Duodenal mucosa (tissue), 2 donors: ENCODE data around the gene GPATCH8.

Experiments
- H3K27ac ChIP-seq: one replicate; pipeline ENCODE4 v1.7.0; 2013; ENCODE audit warnings: low read depth, low read length
- H3K27me3 ChIP-seq, 2 donors: one replicate each; pipeline ENCODE4 v1.7.0; 2013; ENCODE audit warnings: low read length in 2 of 2, control low read depth in 1 of 2; ENCODE audit not compliant: insufficient read depth in 2 of 2, control insufficient read depth in 1 of 2
- H3K36me3 ChIP-seq, 2 donors: one replicate each; pipeline ENCODE4 v1.7.0; 2013; ENCODE audit warnings: low read length in 2 of 2, control low read depth in 1 of 2; ENCODE audit not compliant: insufficient read depth in 2 of 2, control insufficient read depth in 1 of 2
- H3K4me1 ChIP-seq, 2 donors: one replicate each; pipeline ENCODE4 v1.7.0; 2013; ENCODE audit warnings: low read length in 2 of 2, control low read depth in 1 of 2; ENCODE audit not compliant: insufficient read depth in 2 of 2, control insufficient read depth in 1 of 2
- H3K4me3 ChIP-seq, 2 donors: one replicate each; pipeline ENCODE4 v1.7.0; 2013; ENCODE audit warnings: low read length in 2 of 2, low read depth in 1 of 2
- H3K9ac ChIP-seq, 2 donors: one replicate each; pipeline ENCODE4 v1.7.0; 2013; ENCODE audit warnings: low read length in 2 of 2, low read depth in 1 of 2
- H3K9me3 ChIP-seq, 2 donors: one replicate each; pipeline ENCODE4 v1.7.0; 2013; ENCODE audit warnings: low read length in 2 of 2, control low read depth in 1 of 2; ENCODE audit not compliant: control insufficient read depth in 1 of 2

GPATCH8 gene

DNA sequence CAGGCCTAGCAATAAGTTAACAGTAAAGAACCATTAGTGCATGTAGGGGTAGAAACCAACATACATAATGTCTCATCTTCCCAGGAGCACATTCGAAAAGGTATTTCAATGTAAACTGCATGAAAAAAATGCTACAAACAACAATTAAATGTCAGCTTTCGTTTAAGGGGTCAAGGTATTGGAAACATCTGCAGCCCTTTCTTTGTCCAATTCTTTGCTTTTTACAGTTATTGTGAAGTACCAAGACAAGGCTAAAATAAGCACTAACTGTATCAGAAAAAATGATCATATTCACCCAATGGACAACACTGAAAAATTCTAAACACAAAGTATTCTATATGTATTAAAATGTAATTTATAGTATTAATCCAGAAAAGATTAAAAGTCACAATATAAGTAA lies 37.9 kb downstream of the GPATCH8 start:
- H3K36me3 ChIP-seq, result peaks cover 0 to 17% of the 10 kb centered on the region in 2 donors
- H3K4me1 ChIP-seq, result peaks cover 0 to 5% of the 10 kb centered on the region in 2 donors
- H3K9me3 ChIP-seq, result no peaks in the 10 kb centered on the region
- H3K27me3 ChIP-seq, result no peaks in the 10 kb centered on the region
- H3K9ac ChIP-seq, result no peak overlapping the region
- H3K4me3 ChIP-seq, result no peak overlapping the region
- H3K27ac ChIP-seq, result no peak overlapping the region

DNA sequence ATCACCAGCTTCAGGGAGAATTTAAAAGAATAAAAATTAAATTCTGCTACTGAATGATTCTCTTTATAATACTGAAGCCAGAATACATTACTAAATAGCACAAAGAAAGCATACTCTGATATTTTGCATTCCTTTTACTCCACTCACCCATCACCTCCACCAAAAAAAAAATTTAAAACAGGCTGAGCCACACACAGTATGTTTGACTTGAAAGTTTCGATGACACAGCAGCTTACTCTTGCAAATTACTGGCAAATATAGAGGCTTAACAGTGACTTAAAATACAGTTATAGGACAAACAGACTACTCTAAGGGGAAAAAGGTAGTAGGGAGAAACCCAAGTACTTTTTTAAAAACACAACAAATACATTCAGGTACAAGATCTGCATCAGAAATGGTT lies 39.2 kb downstream of the GPATCH8 start:
- H3K27ac ChIP-seq, result no peak overlapping the region

DNA sequence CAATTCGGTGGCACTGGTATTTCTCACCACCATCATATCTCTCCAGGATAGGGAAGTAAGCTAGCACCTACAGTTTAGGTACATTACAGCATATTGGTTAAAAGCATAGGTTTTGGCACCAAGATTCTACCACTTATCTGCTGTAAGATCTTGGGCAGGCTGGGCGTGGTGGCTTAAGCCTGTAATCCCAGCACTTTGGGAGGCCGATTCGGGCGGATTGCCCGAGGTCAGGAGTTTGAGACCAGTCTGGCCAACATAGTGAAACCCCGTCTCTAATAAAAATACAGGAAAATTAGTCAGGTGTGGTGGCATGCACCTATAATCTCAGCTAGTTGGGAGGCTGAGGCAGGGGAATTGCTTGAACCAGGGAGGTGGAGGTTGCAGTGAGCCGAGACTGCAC lies 51.4 kb downstream of the GPATCH8 start:
- H3K9ac ChIP-seq, result no peak overlapping the region
- H3K9me3 ChIP-seq, result no peaks in the 10 kb centered on the region
- H3K4me1 ChIP-seq, result no peaks in the 10 kb centered on the region
- no peak overlapping the region for H3K4me3 ChIP-seq
- H3K27ac ChIP-seq, result no peak overlapping the region
- H3K27me3 ChIP-seq, result no peaks in the 10 kb centered on the region
- no peaks in the 10 kb centered on the region for H3K36me3 ChIP-seq

More for the DNA sequence above, 39.2 kb downstream of the GPATCH8 start:
- Histone ChIP-seq H3K27me3 (no peaks in the 10 kb centered on the region), H3K9ac (no peak overlapping the region), H3K9me3 (no peaks in the 10 kb centered on the region), H3K4me1 (peaks cover 0 to 5% of the 10 kb centered on the region in 2 donors), H3K36me3 (peaks cover 0 to 13% of the 10 kb centered on the region in 2 donors), H3K4me3 (no peak overlapping the region)

DNA sequence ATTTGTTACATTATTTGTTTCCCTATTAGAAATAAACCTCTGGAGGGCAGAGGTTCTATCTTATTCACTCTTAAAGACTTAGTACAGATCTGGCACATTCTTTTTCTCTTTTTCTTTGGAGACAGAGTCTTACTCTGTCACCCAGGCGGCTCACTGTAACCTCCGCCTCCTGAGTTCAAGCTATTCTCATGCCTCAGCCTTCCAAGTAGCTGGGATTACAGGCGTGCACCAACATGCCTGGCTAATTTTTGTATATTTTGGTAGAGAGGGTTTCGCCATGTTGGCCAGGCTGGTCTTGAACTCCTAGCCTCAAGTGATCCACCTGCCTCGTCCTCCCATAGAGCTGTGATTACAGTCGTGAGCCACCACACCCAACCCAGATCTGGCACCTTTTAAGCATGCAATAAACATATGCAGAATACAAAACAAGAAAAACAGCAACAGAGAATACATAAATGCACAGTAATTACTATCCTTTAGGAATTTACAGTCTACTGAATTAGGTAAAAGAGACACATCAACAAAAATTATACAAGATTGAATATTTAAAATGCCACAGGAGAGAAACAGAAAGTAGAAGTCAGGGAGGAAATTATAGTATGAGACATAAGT lies 52.1 kb downstream of the GPATCH8 start:
- Histone ChIP-seq H3K4me3 (no peak overlapping the region), H3K4me1 (no peaks in the 10 kb centered on the region), H3K36me3 (no peaks in the 10 kb centered on the region), H3K9ac (no peak overlapping the region), H3K9me3 (no peaks in the 10 kb centered on the region), H3K27ac (no peak overlapping the region), H3K27me3 (no peaks in the 10 kb centered on the region)

DNA sequence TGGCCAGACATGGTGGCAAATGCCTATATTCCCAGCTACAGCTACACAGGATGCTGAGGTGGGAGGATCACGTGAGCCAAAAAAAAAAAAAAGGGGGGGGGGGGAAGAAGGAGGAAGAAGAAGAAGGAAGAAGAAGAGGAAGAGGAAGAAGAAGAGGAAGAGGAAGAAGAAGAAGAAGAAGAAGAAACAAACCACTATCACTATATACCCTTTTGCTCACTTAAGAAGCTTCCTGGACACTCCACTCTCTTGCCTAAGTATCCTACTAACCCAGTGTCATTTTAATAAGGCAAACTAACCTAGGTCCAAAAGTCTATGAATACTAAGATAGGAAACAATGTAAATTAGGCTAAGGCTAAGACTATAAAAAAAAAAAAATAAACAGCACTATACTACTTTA lies 54.8 kb downstream of the GPATCH8 start:
- no peaks in the 10 kb centered on the region for H3K36me3 ChIP-seq
- H3K27ac ChIP-seq, result no peak overlapping the region
- no peak overlapping the region for H3K4me3 ChIP-seq
- H3K27me3 ChIP-seq, result no peaks in the 10 kb centered on the region
- H3K9me3 ChIP-seq, result no peaks in the 10 kb centered on the region
- no peak overlapping the region for H3K9ac ChIP-seq
- no peaks in the 10 kb centered on the region for H3K4me1 ChIP-seq

DNA sequence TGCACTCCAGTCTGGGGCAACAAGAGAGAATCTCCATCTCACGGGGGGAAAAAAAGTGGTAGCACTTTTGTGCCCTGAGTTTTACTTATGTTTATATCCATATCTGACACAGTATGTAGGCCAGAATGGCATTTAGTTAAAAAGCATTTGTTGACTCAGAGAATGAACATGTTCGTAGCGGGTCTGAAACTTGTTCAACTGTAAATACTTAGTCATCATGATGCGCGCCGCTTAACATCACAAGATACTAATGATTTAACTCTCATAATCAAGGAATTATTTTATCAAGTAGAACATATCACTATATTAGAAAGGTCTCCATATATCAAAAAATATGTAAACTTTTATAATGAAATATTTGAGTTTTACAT lies 58.5 kb downstream of the GPATCH8 start:
- H3K27me3 ChIP-seq, result no peaks in the 10 kb centered on the region
- H3K4me1 ChIP-seq, result no peaks in the 10 kb centered on the region
- H3K36me3 ChIP-seq, result no peaks in the 10 kb centered on the region
- H3K9me3 ChIP-seq, result no peaks in the 10 kb centered on the region
- H3K4me3 ChIP-seq, result no peak overlapping the region
- H3K27ac ChIP-seq, result no peak overlapping the region
- no peak overlapping the region for H3K9ac ChIP-seq

DNA sequence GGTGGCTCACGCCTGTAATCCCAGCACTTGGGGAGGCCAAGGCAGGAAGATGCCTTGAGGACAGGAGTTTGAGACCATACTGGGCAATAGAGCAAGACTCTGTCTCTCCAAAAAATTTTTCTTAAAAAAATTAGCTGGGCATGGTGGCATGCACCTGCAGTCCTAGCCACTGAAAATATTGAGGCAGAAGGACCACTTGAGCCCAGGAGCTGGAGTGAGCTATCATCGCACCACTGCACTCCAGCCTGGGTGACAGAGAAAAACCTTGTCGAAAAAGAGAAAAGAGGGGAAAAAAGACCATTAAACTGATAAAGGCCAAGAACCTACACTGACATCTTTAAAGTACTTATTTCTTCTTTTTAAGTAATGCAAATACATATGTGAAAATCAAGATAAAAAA lies 60.4 kb downstream of the GPATCH8 start:
- Histone ChIP-seq H3K4me3 (no peak overlapping the region), H3K27ac (no peak overlapping the region), H3K36me3 (no peaks in the 10 kb centered on the region), H3K27me3 (no peaks in the 10 kb centered on the region), H3K4me1 (peaks cover 0 to 5% of the 10 kb centered on the region in 2 donors), H3K9me3 (no peaks in the 10 kb centered on the region), H3K9ac (no peak overlapping the region)

DNA sequence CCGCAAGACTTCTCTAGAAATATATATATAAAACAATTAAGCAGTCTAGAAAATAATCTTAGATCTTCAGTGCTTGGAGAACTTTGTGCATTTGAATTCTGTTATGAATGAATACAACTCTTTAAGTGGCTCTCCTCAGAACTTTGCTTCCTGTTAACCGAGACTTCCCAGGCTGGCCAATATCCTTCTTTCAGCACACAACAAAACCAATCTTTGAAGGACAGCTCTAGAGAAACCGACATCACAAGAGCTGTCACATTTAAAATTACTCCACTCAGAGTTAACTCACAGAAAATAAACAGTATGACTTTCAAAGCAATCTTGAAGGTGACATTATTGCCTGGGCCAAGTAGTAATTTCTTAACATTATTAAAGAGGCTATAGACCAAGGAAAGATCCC lies 64.0 kb downstream of the GPATCH8 start:
- Histone ChIP-seq H3K27ac (no peak overlapping the region), H3K4me3 (no peak overlapping the region), H3K9ac (no peak overlapping the region)

DNA sequence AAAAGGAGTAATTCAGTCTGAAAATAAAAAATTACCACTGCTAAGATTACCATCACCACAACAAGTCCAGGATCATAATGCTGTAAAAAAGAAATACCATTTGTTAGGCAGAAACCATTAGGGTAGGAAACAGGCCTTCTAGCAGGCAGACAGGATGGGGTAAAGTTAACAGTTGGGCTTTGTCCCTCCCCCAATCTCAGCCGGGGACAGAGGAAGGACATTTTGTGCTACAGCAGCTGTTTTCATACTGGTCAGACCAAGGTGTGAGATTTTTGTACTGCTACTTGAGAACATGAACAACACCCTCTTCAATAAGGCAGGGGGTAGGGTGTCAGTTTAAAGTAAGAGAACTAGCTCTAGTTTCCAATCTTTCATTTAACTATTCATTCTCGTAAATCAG lies 64.6 kb downstream of the GPATCH8 start:
- peaks cover 11 to 20% of the 10 kb centered on the region in 2 donors for H3K36me3 ChIP-seq
- H3K27me3 ChIP-seq, result no peaks in the 10 kb centered on the region
- H3K9ac ChIP-seq, result no peak overlapping the region
- H3K4me1 ChIP-seq, result peaks cover 0 to 5% of the 10 kb centered on the region in 2 donors
- H3K27ac ChIP-seq, result no peak overlapping the region
- H3K9me3 ChIP-seq, result no peaks in the 10 kb centered on the region
- no peak overlapping the region for H3K4me3 ChIP-seq

More for the DNA sequence above, 64.0 kb downstream of the GPATCH8 start:
- Histone ChIP-seq H3K4me1 (peaks cover 0 to 5% of the 10 kb centered on the region in 2 donors), H3K27me3 (no peaks in the 10 kb centered on the region), H3K9me3 (no peaks in the 10 kb centered on the region), H3K36me3 (peaks cover 10 to 16% of the 10 kb centered on the region in 2 donors)

DNA sequence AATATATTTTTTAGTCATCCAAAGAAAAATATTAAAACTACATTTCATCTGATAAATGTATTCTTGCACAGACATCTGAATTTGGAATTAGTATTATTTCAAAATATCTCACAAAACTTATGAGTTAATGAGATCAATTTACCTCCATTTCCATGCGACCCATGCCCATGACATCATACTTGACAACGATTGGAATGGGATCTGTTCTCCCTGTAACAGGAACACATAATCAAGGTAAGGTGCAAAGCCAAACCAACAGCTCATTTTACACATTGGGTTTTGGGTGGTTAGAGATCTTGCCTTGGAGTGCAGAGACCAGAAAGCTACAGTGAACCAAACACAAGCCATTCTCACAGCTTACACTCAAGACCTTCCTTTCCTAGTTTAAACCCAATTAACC lies 66.9 kb downstream of the GPATCH8 start:
- no peaks in the 10 kb centered on the region for H3K27me3 ChIP-seq
- H3K9me3 ChIP-seq, result no peaks in the 10 kb centered on the region
- H3K9ac ChIP-seq, result no peak overlapping the region
- peaks cover 0 to 5% of the 10 kb centered on the region in 2 donors for H3K4me1 ChIP-seq
- H3K4me3 ChIP-seq, result no peak overlapping the region
- H3K27ac ChIP-seq, result no peak overlapping the region
- H3K36me3 ChIP-seq, result peaks cover 23 to 42% of the 10 kb centered on the region in 2 donors
